Spleen (tissue), 7 donors: ENCODE measurements around the gene SMARCA2.

ENCODE experiments used
- POLR2A ChIP-seq, 3 donors: fragments of 450-650 bp; IDR thresholded peaks; one replicate each; pipeline ENCODE4 v1.5.1; 2017; ENCODE audit warnings: antibody characterized with exemption in 3 of 3, mild to moderate bottlenecking in 1 of 3
- POLR2AphosphoS5 ChIP-seq, 3 donors: sonication (generic); formaldehyde crosslinking; IDR thresholded peaks; one replicate each; pipeline ENCODE4 v1.5.1; 2017; ENCODE audit warnings: antibody characterized with exemption in 3 of 3
- TF ChIP-seq, protein P1 (sequence below), 11 experiments: fragments of 200-600 bp in 7 of 11; fragments of 450-650 bp in 4 of 11; sonication (generic) in 4 of 11; IDR thresholded peaks in 8 of 11; conservative IDR thresholded peaks in 3 of 11; 1 replicate in 7 of 11; 2 replicates in 4 of 11; pipeline versions ENCODE4 v1.4.0 to v1.8.0; 2016 to 2021; ENCODE audit warnings: antibody characterized with exemption in 11 of 11, inconsistent platforms in 4 of 11, mild to moderate bottlenecking in 1 of 11
- donor health status: DM: no; HTN: no; CAD: no; lungs with moderate emphysema.
- donor health status: DM: no; HTN: no; CAD: no.
- donor health status: DM: no; HTN: no; CAD: no.

DNA sequence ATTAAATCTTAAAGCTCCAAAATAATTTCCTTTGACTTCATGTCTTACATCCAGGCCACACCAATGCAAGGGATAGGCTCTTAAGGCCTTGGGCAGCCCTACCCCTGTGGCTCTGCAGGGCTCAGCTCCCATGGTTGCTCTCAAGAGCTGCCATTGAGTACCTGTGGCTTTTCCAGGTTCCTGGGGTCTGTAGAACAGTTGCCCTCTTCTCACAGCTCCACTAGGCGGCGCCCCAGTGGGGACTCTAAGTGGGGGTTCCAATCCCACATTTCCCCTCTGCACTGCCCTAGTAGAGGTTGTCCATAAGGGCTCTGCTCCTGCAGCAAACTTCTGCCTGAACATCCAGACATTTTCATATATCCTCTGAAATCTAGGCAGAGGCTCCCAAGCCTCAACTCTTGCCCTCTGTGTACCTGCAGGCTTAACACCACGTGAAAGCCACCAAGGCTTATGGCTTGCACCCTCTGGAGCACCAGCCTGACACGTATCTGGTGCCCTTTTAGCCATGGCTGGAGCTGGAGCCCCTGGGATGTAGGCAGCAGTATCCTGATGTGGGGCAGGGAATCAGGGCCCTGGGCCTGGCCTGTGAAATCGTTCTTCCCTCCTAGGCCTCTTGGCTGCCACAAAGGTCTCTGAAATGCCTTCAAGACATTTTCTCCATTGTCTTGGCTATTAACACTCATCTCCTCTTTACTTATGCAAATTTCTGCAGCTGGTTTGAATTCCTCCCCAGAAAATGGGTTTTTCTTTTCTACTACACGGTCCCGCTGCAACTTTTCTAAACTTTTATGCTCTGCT, 185.1 kb downstream of the SMARCA2 start:
- TF ChIP-seq POLR2AphosphoS5 (IDR thresholded peaks at IDR 0.05) (no peak), POLR2A (IDR thresholded peaks at IDR 0.05) (no peak)
- TF ChIP-seq, protein P1, sequence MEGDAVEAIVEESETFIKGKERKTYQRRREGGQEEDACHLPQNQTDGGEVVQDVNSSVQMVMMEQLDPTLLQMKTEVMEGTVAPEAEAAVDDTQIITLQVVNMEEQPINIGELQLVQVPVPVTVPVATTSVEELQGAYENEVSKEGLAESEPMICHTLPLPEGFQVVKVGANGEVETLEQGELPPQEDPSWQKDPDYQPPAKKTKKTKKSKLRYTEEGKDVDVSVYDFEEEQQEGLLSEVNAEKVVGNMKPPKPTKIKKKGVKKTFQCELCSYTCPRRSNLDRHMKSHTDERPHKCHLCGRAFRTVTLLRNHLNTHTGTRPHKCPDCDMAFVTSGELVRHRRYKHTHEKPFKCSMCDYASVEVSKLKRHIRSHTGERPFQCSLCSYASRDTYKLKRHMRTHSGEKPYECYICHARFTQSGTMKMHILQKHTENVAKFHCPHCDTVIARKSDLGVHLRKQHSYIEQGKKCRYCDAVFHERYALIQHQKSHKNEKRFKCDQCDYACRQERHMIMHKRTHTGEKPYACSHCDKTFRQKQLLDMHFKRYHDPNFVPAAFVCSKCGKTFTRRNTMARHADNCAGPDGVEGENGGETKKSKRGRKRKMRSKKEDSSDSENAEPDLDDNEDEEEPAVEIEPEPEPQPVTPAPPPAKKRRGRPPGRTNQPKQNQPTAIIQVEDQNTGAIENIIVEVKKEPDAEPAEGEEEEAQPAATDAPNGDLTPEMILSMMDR (IDR thresholded peaks at IDR 0.05 in 8 of 11, conservative IDR thresholded peaks at IDR 0.05 in 3 of 11): no peak
